ENCODE measurements around the gene TUBAL3. TPM values are rescaled to one million over a fixed set of nuclear protein-coding genes. Genes with fewer than 3 reads are reported as not detected.

Gene TUBAL3
- total RNA-seq, 1 donor from 2014 or later: not detected

GRCh38 chr10:5440206-5440605, 35.6 kb upstream of the TUBAL3 start:
- H3K4me3 ChIP-seq (ENCODE audit: insufficient read depth, low read depth, low read length): no peak overlapping the region
- no peak for FAIRE-seq
- no peaks in the 10 kb centered on the region for H3K27me3 ChIP-seq (ENCODE audit: insufficient read depth, low read length)
- Mint-ChIP-seq H3K27me3 (ENCODE audit: low read depth, unreplicated experiment) (no peaks in the 10 kb centered on the region), H3K4me3 (ENCODE audit: unreplicated experiment) (no peak overlapping the region), H3K27ac (ENCODE audit: unreplicated experiment) (no peak overlapping the region), H3K9me3 (ENCODE audit: unreplicated experiment) (no peaks in the 10 kb centered on the region), H3K36me3 (ENCODE audit: low read depth, unreplicated experiment) (no peaks in the 10 kb centered on the region), H3K4me1 (ENCODE audit: low read depth, unreplicated experiment) (no peaks in the 10 kb centered on the region)
- DNase-seq (ENCODE audit: low read depth): no peak
- no peak overlapping the region for H3K27ac ChIP-seq (ENCODE audit: low read depth, low read length)
- H3K9me3 ChIP-seq (ENCODE audit: insufficient read depth, low read depth, low read length): no peaks in the 10 kb centered on the region
- H3K9ac ChIP-seq (ENCODE audit: low read length): no peak overlapping the region
- H4K20me1 ChIP-seq (ENCODE audit: insufficient read depth, low read length): no peaks in the 10 kb centered on the region
- peaks cover 11% of the 10 kb centered on the region for H3K79me2 ChIP-seq (ENCODE audit: insufficient read depth, low read length)
- H3K36me3 ChIP-seq (ENCODE audit: insufficient read depth, low read length): no peaks in the 10 kb centered on the region
- no peak overlapping the region for H3K4me2 ChIP-seq (ENCODE audit: low read length)
- no peaks in the 10 kb centered on the region for H3K4me1 ChIP-seq (ENCODE audit: insufficient read depth, low read length)
- TF ChIP-seq, protein P1, sequence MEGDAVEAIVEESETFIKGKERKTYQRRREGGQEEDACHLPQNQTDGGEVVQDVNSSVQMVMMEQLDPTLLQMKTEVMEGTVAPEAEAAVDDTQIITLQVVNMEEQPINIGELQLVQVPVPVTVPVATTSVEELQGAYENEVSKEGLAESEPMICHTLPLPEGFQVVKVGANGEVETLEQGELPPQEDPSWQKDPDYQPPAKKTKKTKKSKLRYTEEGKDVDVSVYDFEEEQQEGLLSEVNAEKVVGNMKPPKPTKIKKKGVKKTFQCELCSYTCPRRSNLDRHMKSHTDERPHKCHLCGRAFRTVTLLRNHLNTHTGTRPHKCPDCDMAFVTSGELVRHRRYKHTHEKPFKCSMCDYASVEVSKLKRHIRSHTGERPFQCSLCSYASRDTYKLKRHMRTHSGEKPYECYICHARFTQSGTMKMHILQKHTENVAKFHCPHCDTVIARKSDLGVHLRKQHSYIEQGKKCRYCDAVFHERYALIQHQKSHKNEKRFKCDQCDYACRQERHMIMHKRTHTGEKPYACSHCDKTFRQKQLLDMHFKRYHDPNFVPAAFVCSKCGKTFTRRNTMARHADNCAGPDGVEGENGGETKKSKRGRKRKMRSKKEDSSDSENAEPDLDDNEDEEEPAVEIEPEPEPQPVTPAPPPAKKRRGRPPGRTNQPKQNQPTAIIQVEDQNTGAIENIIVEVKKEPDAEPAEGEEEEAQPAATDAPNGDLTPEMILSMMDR (IDR thresholded peaks at IDR 0.05; ENCODE audit: insufficient read depth, low read depth, low read length): no peak
- TF ChIP-seq EZH2 (IDR thresholded peaks at IDR 0.05; ENCODE audit: insufficient read depth, low read length): no peak
- no peak overlapping the region for H2AFZ ChIP-seq (ENCODE audit: low read depth, low read length)

DNA sequence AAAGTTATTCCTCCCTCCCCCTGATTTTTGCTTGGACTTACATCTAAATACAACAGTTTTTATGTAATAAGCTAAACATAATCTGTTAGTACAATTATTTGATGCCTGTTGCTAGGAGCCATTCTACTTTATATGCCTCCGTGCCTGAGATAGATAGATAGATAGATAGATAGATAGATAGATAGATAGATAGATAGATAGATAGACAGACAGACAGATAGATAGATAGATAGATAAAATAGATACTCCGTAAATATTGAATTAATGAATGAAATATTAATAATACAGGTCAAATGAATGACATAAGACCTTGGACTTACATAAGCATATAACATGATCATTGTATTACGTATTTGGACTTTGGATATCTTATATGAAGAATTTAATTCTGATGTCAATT, 30.7 kb upstream of the TUBAL3 start:
- DNase-seq (ENCODE audit: low read depth) (no peak), FAIRE-seq (no peak)
- Histone ChIP-seq H3K9ac (ENCODE audit: low read length) (no peak overlapping the region), H3K4me1 (ENCODE audit: insufficient read depth, low read length) (peaks cover 11% of the 10 kb centered on the region), H4K20me1 (ENCODE audit: insufficient read depth, low read length) (no peaks in the 10 kb centered on the region), H3K36me3 (ENCODE audit: insufficient read depth, low read length) (no peaks in the 10 kb centered on the region), H3K27ac (ENCODE audit: low read depth, low read length) (no peak overlapping the region), H3K27me3 (ENCODE audit: insufficient read depth, low read length) (no peaks in the 10 kb centered on the region), H3K9me3 (ENCODE audit: insufficient read depth, low read depth, low read length) (no peaks in the 10 kb centered on the region), H3K79me2 (ENCODE audit: insufficient read depth, low read length) (peaks cover 15% of the 10 kb centered on the region), H3K4me2 (ENCODE audit: low read length) (no peak overlapping the region), H3K4me3 (ENCODE audit: insufficient read depth, low read depth, low read length) (no peak overlapping the region), H2AFZ (ENCODE audit: low read depth, low read length) (no peak overlapping the region)
- Mint-ChIP-seq H3K36me3 (ENCODE audit: low read depth, unreplicated experiment) (no peaks in the 10 kb centered on the region), H3K4me3 (ENCODE audit: unreplicated experiment) (no peak overlapping the region), H3K27ac (ENCODE audit: unreplicated experiment) (no peak overlapping the region), H3K9me3 (ENCODE audit: unreplicated experiment) (no peaks in the 10 kb centered on the region), H3K4me1 (ENCODE audit: low read depth, unreplicated experiment) (peaks cover 22% of the 10 kb centered on the region), H3K27me3 (ENCODE audit: low read depth, unreplicated experiment) (no peaks in the 10 kb centered on the region)
- TF ChIP-seq EZH2 (IDR thresholded peaks at IDR 0.05; ENCODE audit: insufficient read depth, low read length): no peak
- TF ChIP-seq, protein P1 (IDR thresholded peaks at IDR 0.05; ENCODE audit: insufficient read depth, low read depth, low read length): no peak

- H2AFZ ChIP-seq (ENCODE audit: low read depth, low read length): peak overlapping the region; percentile 2
Observed at GRCh38 chr10:5434017-5434753, 29.6 kb upstream of the TUBAL3 start.

More at GRCh38 chr10:5434017-5434753, 29.6 kb upstream of the TUBAL3 start:
- H3K4me3 ChIP-seq (ENCODE audit: insufficient read depth, low read depth, low read length): no peak overlapping the region
- peak overlapping the region; percentile 87 for H3K27ac ChIP-seq (ENCODE audit: low read depth, low read length)
- Mint-ChIP-seq H3K4me3 (ENCODE audit: unreplicated experiment) (no peak overlapping the region), H3K27ac (ENCODE audit: unreplicated experiment) (peak overlapping the region; percentile 99), H3K9me3 (ENCODE audit: unreplicated experiment) (no peaks in the 10 kb centered on the region), H3K27me3 (ENCODE audit: low read depth, unreplicated experiment) (no peaks in the 10 kb centered on the region), H3K4me1 (ENCODE audit: low read depth, unreplicated experiment) (peaks cover 22% of the 10 kb centered on the region), H3K36me3 (ENCODE audit: low read depth, unreplicated experiment) (no peaks in the 10 kb centered on the region)
- TF ChIP-seq, protein P1 (IDR thresholded peaks at IDR 0.05; ENCODE audit: insufficient read depth, low read depth, low read length): peak; percentile 73
- no peak for TF ChIP-seq EZH2 (IDR thresholded peaks at IDR 0.05; ENCODE audit: insufficient read depth, low read length)
- H3K79me2 ChIP-seq (ENCODE audit: insufficient read depth, low read length): peaks cover 15% of the 10 kb centered on the region
- peak overlapping the region; percentile 65 for H3K4me2 ChIP-seq (ENCODE audit: low read length)
- peaks cover 11% of the 10 kb centered on the region for H3K4me1 ChIP-seq (ENCODE audit: insufficient read depth, low read length)
- peak; percentile 58 for FAIRE-seq
- H3K36me3 ChIP-seq (ENCODE audit: insufficient read depth, low read length): no peaks in the 10 kb centered on the region
- peak; percentile 79 for DNase-seq (ENCODE audit: low read depth)
- no peaks in the 10 kb centered on the region for H3K27me3 ChIP-seq (ENCODE audit: insufficient read depth, low read length)
- H4K20me1 ChIP-seq (ENCODE audit: insufficient read depth, low read length): no peaks in the 10 kb centered on the region
- H3K9ac ChIP-seq (ENCODE audit: low read length): peak overlapping the region; percentile 79
- no peaks in the 10 kb centered on the region for H3K9me3 ChIP-seq (ENCODE audit: insufficient read depth, low read depth, low read length)

Data from astrocyte (in vitro differentiated cells and primary cell).